GM10847 (cell line): ENCODE results near the gene GMNC.

Source experiments
- POLR2A ChIP-seq: IDR thresholded peaks from 2 replicates; pipeline ENCODE4 v1.6.1; 2011; ENCODE audit not compliant: insufficient read length; ENCODE audit errors: extremely low read depth

Gene GMNC

GRCh38 chr3:190862209-190863118 lies at the start of gene GMNC:
TSS of gene GMNC (minus strand) at chr3:190862694. CDS start at chr3:190862615, 79 bp downstream.
- no peak for TF ChIP-seq POLR2A

DNA sequence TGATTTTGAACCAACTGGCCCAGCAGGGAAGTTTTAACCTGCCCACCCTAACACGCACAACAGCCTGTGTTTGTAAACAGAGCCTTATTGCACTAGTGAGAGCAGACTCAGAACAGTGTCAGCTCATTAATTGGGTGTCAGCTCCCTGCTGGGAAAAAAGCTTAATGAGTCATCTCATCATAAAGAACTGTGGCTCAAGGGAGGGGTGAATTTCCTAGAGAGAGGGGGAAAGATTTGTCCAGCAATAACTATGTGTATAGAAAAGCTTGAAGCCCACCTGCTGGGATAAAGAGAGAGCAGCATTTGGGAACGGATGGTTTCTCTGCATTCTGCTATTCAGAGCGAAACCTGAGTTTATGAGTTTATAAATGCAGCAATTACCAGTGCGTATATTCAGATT lies 48.9 kb upstream of the GMNC start:
- TF ChIP-seq POLR2A = no peak

GRCh38 chr3:190909908-190910307 lies 47.4 kb upstream of the GMNC start:
- no peak for TF ChIP-seq POLR2A

DNA sequence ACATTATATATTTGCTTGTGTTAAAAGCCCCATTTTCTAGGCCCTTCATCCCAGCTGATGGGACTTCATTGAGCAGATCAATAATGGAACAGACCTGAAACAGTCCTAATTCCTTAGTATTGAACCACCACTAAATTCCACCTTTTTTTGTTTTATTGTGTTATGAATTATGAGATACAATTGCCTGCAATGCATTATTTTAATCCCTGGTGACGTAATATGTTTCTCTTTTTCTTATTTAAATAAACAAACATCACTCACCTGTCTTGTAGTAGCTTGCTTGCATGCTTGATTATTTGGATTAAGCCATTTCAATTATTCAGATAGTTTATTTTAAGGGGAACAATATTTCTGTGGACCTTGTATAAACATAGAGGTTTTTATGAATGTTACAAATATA lies 40.7 kb upstream of the GMNC start:
- no peak for TF ChIP-seq POLR2A

DNA sequence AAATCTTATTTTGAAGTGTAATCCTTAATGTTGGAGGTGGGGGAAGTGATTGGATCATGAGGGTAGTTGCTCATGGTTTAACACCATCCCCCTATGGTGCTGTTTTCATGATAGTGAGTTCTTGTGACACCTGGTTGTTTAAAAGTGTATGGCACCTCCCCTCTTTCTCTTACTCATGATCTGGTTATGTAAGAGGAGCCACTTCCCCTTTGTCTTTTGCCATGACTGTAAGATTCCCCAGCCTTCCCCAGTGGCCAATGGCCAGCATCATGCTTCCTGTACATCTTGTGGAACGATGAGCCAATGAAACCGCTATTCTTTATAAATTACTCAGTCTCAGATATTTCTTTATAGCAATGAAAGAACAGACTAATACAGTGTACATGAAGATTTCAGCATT lies 39.8 kb upstream of the GMNC start:
- TF ChIP-seq POLR2A = no peak

DNA sequence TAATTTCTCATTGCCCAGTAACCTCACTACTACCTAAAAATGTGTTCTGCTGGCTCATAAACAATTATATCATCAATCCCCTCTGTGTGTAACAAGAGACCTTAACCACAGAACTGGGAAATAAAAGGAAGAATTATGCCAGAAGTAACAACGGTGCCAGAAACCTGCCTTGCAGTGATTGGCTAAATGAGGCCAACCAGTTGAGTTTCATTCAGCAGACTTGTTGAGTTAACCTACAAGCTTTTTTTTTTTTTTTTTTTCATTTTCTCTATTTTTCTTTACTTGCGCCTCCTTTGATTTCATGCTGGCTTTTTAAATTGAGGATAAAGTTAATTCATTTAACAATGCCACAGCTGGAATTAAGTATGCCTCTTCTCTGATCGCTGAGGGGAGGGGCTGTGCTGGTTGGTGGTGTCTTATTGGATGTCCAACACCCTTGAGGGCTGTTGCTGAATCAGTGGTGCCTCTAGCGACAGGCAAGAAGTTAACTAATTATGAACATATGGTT lies 30.0 kb upstream of the GMNC start:
- no peak for TF ChIP-seq POLR2A

DNA sequence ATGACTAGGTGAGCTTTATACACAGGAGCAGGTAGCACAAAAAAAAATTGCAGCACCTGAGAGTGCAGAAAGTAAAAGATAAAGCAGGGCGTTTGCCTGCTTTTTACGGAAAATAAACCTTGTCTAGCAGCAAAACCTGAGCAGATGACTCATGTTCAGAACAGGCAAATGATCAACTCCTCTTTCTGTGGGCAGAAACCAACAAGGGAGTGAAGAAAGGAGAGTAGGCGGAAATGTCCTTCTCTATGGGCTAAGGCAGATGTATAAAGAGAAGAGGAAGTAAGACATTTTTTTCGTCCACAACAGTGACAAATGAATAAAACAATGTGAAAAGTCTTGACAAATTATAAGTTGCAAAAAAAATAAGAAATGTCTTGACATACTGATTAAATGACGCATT lies 24.5 kb upstream of the GMNC start:
- no peak for TF ChIP-seq POLR2A

GRCh38 chr3:190883973-190884832 lies 21.7 kb upstream of the GMNC start:
- no peak for TF ChIP-seq POLR2A

DNA sequence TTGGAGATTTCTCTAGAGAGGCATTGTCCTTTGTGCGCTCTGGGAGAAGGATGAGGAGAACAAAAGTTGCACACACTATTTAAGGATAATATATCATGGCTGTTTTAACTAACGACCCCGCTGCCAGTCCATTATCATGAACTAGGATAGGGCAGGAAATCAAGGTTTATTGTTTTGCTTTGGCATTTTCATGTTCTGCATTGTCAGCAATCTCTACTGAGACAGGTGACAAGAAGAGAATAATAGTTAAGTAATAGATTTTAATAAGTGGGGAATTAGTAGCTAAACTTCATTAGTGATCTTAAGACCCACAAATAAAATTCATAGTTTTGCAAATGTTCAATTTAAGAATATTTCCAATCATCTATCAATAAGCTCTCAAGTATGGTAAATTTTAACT lies 20.6 kb upstream of the GMNC start:
- no peak for TF ChIP-seq POLR2A

DNA sequence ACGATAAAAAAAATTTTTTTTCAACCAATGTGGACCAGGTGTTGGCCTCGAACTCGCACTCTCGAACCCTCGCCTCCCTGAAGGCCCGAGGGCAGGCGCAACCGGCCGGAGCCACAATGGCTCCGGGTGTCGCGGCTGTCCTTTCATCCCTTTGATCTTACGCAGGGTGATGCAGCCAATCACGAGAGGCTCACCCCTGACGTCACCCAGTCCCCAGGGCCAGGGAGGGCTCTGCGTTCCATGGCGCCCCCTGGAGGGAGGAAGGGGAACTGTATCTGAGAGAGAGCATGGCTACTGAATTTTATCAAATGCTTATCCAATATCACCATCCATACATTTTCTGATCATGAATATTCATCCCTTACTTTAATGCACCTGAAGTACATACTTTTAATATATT lies 15.4 kb upstream of the GMNC start:
- TF ChIP-seq POLR2A = no peak

DNA sequence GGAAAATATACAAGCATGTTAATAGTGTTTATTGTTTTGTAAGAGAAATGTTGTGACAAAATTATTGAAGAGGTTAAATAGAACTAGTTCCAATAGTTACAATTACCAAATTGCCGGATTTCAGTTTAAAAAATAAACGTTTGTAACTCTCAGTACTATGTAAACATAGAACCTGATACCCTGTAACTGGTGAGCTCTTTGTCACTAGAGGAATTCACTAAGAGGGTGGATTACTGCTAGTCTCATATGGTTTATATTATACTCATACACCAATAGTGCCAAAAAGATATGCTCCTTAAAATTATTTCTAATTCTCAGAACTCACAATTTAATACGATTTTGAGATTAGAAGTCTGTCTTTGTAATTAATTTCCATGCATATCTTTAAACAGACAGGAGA lies 7.6 kb upstream of the GMNC start:
- no peak for TF ChIP-seq POLR2A

DNA sequence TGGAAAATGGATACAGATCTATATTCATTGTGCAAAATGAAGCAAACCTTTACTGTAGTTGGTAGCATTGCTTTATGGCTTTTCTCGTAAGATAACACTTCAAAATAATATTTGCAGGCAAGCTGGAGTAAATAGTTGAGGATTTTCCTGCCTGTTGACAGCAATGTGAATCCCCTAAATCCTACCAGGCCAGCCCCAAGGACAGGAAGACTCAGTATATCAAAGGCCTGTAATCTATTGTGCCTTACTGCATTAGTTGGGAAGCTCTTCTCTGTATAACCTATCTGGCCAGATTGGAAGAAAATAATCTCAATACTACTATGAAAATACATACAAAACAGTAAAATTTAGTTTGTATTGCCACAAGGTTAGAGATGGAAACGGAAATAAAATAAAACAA lies 4.6 kb upstream of the GMNC start:
- no peak for TF ChIP-seq POLR2A

- TF ChIP-seq POLR2A = no peak
Observed at GRCh38 chr3:190865828-190866227, 3.3 kb upstream of the GMNC start.

- TF ChIP-seq POLR2A = no peak
Observed at GRCh38 chr3:190865419-190865818, 2.9 kb upstream of the GMNC start.

- TF ChIP-seq POLR2A = no peak
Observed at GRCh38 chr3:190864002-190864401, 1.5 kb upstream of the GMNC start.

GRCh38 chr3:190863119-190863465 lies 598 bp upstream of the GMNC start:
- TF ChIP-seq POLR2A = no peak

GRCh38 chr3:190860521-190860920 lies 2.0 kb downstream of the GMNC start:
- no peak for TF ChIP-seq POLR2A

DNA sequence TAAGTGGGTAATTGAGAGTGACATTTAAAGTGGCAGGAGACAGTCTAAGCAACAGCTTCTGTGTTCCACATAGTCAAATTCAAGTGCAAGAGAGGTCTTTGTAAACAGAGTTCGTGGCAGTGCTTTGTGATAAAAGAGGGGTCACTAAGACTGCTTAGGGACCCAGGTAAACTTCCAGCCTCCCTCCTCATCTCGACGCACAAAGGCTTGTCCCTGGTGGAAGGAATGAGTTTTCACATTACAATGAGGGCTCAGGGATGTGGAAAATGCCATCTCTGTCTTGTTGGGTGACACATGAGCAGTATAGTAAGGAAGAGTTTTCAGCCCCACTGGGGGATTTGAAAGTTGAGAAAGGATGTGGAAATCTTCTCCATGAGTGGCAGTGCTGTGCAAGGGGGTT lies 7.3 kb downstream of the GMNC start:
- TF ChIP-seq POLR2A = no peak
